K562 (cell line): ENCODE results near the gene SLC25A15. TPM values are rescaled to one million over a fixed set of nuclear protein-coding genes. Genes with fewer than 3 reads are reported as not detected.
A peak's percentile ranks its signal among the peaks of the same experiment; 100 is the strongest.

Experiments used
- BCL6 ChIP-seq: fragments of 250-450 bp; sonication (Bioruptor Pico); IDR thresholded peaks from 2 replicates; pipeline ENCODE4 v1.4.0; 2020
- CBX1 ChIP-seq: sonication (generic); IDR thresholded peaks from 2 replicates; pipeline ENCODE4 v1.6.1; 2016; ENCODE audit warnings: antibody characterized with exemption, low read depth, mild to moderate bottlenecking
- DACH1 ChIP-seq: fragments of 450-650 bp; IDR thresholded peaks from 2 replicates; pipeline ENCODE4 v1.6.1; 2018; ENCODE audit not compliant: partially characterized antibody
- DNMT1 ChIP-seq: fragments of 450-650 bp; IDR thresholded peaks from 2 replicates; pipeline ENCODE4 v1.6.1; 2016; ENCODE audit warnings: antibody characterized with exemption, mild to moderate bottlenecking
- ETV5 ChIP-seq: sonication (generic); formaldehyde crosslinking; IDR thresholded peaks from 2 replicates; pipeline ENCODE4 v1.4.0; 2020; ENCODE audit warnings: low read depth, mild to moderate bottlenecking, missing genetic modification reagents
- FOXA3 ChIP-seq, 2 experiments: fragments of 450-650 bp in 1 of 2; sonication (generic) in 1 of 2; formaldehyde crosslinking; IDR thresholded peaks in 1 of 2; conservative IDR thresholded peaks in 1 of 2; 2 replicates each; pipeline versions ENCODE4 v1.4.0 to v1.8.0; 2020 to 2022; ENCODE audit warnings: mild to moderate bottlenecking in 2 of 2, missing genetic modification reagents in 1 of 2
- FOXJ2 ChIP-seq: fragments of 200-800 bp; sonication (Bioruptor generic); IDR thresholded peaks from 2 replicates; pipeline ENCODE4 v1.6.1; 2016; ENCODE audit warnings: missing genetic modification characterization, missing compliant biosample characterization
- KLF6 ChIP-seq: fragments of 250-450 bp; sonication (Bioruptor Pico); IDR thresholded peaks from 2 replicates; pipeline ENCODE4 v1.4.0; 2020; ENCODE audit warnings: mild to moderate bottlenecking, moderate library complexity, borderline replicate concordance
- MCM3 ChIP-seq: fragments of 450-650 bp; IDR thresholded peaks from 2 replicates; pipeline ENCODE4 v1.6.1; 2016
- MTA3 ChIP-seq: fragments of 450-650 bp; formaldehyde crosslinking; IDR thresholded peaks from 2 replicates; pipeline ENCODE4 v1.6.1; 2017; ENCODE audit warnings: mild to moderate bottlenecking, borderline replicate concordance
- RBM22 ChIP-seq: fragments of 200-400 bp; formaldehyde crosslinking; IDR thresholded peaks from 2 replicates; pipeline ENCODE4 v1.6.1; 2018; ENCODE audit warnings: low read length, low read depth; ENCODE audit not compliant: poor library complexity, severe bottlenecking
- SAP30 ChIP-seq: fragments of 200-600 bp; sonication (generic); IDR thresholded peaks from 2 replicates; pipeline ENCODE4 v1.6.1; 2012; ENCODE audit warnings: borderline replicate concordance, low read depth, mild to moderate bottlenecking, moderate library complexity, low read length, control low read depth, inconsistent platforms; ENCODE audit not compliant: insufficient read depth, poor library complexity, severe bottlenecking
- SMAD4 ChIP-seq: fragments of 250-450 bp; sonication (Bioruptor Pico); conservative IDR thresholded peaks from 2 replicates; pipeline ENCODE4 v1.8.0; 2021; ENCODE audit warnings: inconsistent platforms, mild to moderate bottlenecking, moderate library complexity
- SRF ChIP-seq, 2 experiments: fragments of 250-450, 450-650 bp in 1 of 2; sonication (Bioruptor Pico) in 1 of 2; sonication (generic) in 1 of 2; formaldehyde crosslinking; IDR thresholded peaks; 2 replicates each; pipeline versions ENCODE4 v1.5.0 to v1.5.1; 2020 to 2022; ENCODE audit warnings: mild to moderate bottlenecking in 1 of 2, missing genetic modification reagents in 1 of 2
- TCF7 ChIP-seq: sonication (generic); IDR thresholded peaks from 2 replicates; pipeline ENCODE4 v1.6.1; 2016; ENCODE audit warnings: antibody characterized with exemption, borderline replicate concordance
- WHSC1 ChIP-seq: IDR thresholded peaks from one replicate; pipeline ENCODE4 v1.6.1; 2012; ENCODE audit warnings: low read length, control low read depth, inconsistent platforms
- ZBTB7A ChIP-seq: IDR thresholded peaks from 2 replicates; pipeline ENCODE4 v1.6.1; 2011; ENCODE audit warnings: low read depth, mild to moderate bottlenecking, low read length, moderate library complexity, borderline replicate concordance; ENCODE audit not compliant: control insufficient read depth
- ZC3H11A ChIP-seq: IDR thresholded peaks from 2 replicates; pipeline ENCODE4 v1.6.1; 2012; ENCODE audit warnings: low read depth, low read length, improper control_type of control experiment
- ZNF507 ChIP-seq: conservative IDR thresholded peaks from 2 replicates; pipeline ENCODE4 v1.6.1; 2017; ENCODE audit warnings: missing genetic modification characterization, missing compliant biosample characterization
- polyA plus RNA-seq, 8 experiments: library from polyadenylated mRNA; depleted of rRNA in 4 of 8; stranded (reverse) in 5 of 8; unstranded in 3 of 8; fragments of >200 nt; fragmentation: Nextera tagmentation in 2 of 8; fragmentation: Illumina TruSeq in 1 of 8; extraction: Ambion mirVana in 2 of 8; extraction: Trizol in 1 of 8; gene quantifications; 2 replicates each; pipeline versions ENCODE4 v1.2.1 to v1.2.3, GENCODE V29; 2011 to 2014; ENCODE audit warnings: inconsistent platforms in 1 of 8, missing spikeins in 1 of 8
- total RNA-seq, 7 experiments: library from RNA; depleted of rRNA in 6 of 7; stranded (reverse); fragments of >200 nt in 6 of 7; fragmentation: Illumina TruSeq in 2 of 7; extraction: Trizol in 2 of 7; gene quantifications; 2 replicates each; pipeline versions ENCODE4 v1.2.1 to v1.2.3, GENCODE V29; 2011 to 2021; ENCODE audit warnings: low replicate concordance in 1 of 7
- TF ChIP-seq, protein P1 (sequence below): fragments of 250-450 bp; sonication (Bioruptor Pico); IDR thresholded peaks from 2 replicates; pipeline ENCODE4 v1.8.0; 2022; ENCODE audit warnings: moderate library complexity, mild to moderate bottlenecking, inconsistent platforms
- TF ChIP-seq, protein P2 (sequence below): fragments of 250-450 bp; sonication (Bioruptor Pico); IDR thresholded peaks from 2 replicates; pipeline ENCODE4 v1.9.0; 2021; ENCODE audit warnings: mild to moderate bottlenecking, inconsistent platforms
- TF ChIP-seq, protein P3 (sequence below): fragments of 250-450 bp; sonication (Bioruptor Pico); IDR thresholded peaks from 2 replicates; pipeline ENCODE4 v1.4.0; 2020
- TF ChIP-seq, protein P4 (sequence below): sonication (generic); formaldehyde crosslinking; IDR thresholded peaks from 2 replicates; pipeline ENCODE4 v1.4.0; 2020; ENCODE audit warnings: mild to moderate bottlenecking, missing genetic modification reagents

SLC25A15 gene
- total and polyA plus RNA-seq, 9 of the 15 experiments (the other 6 are each of a cell fraction or from before 2014, with no cell fraction given), result 3.5 to 30.5 (median 20.3) TPM

DNA sequence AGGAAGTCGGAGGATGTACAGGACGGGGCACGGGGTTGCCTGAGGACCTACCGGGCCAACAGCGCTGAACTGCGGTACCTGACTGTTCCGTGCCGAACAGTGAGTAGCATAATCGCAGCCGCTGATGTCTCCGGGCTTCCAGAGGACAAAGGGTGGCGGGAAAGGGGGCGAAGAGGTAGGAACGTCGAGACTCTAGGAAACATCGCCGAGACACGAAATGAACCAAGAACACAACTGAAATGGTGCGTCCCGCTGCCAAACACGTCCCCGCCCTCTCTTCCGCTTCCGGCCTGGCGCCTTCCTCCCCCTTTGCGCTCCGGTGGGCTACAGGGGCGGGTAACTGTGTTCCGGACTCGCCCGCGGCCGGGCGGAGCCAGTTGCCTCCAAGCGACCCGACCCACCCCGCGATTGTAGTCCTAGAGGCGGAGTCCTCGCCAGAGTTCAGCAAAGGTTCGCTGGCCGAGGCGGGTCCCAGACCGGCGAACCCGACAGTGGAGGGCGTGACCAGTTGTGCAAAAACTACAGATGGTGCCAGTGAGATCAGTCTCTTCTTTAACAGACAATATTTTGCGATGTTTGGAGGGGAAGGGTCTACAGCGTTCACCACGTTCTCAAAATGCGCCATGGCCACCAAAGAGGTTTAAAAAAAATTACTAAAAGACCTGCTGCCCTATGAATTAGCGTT lies 18.3 kb upstream of the SLC25A15 start, which contains the start of gene MRPS31 (continued):
- TF ChIP-seq KLF6 (CRISPR knock-in tag) (no peak), SMAD4 (peak; percentile 69), MTA3 (peak; percentile 93), CBX1 (peak; percentile 74; the same call in 1 of the 2 replicates), DACH1 (no peak), TCF7 (no peak), DNMT1 (no peak), RBM22 (no peak), ZNF507 (no peak), ZBTB7A (peak; percentile 68; the same call in 1 of the 2 replicates), WHSC1 (no peak), BCL6 (CRISPR knock-in tag) (no peak), SRF (CRISPR knock-in tag; IDR thresholded peaks at IDR 0.05) (no peak), MCM3 (no peak), ZC3H11A (0 out of 2 replicates have a peak, but pooled peaks have one; percentile 87), ETV5 (peak; percentile 75), FOXJ2 (tag) (no peak), SAP30 (no peak), FOXA3 (CRISPR knock-in tag; conservative IDR thresholded peaks at IDR 0.05 in 1 of 2, IDR thresholded peaks at IDR 0.05 in 1 of 2) (peak in 1 of 2 experiments; percentile 22; a peak in 1 of 4 replicates)
- TF ChIP-seq, protein P1, sequence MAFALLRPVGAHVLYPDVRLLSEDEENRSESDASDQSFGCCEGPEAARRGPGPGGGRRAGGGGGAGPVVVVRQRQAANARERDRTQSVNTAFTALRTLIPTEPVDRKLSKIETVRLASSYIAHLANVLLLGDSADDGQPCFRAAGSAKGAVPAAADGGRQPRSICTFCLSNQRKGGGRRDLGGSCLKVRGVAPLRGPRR (CRISPR knock-in tag), result no peak
- TF ChIP-seq, protein P2, sequence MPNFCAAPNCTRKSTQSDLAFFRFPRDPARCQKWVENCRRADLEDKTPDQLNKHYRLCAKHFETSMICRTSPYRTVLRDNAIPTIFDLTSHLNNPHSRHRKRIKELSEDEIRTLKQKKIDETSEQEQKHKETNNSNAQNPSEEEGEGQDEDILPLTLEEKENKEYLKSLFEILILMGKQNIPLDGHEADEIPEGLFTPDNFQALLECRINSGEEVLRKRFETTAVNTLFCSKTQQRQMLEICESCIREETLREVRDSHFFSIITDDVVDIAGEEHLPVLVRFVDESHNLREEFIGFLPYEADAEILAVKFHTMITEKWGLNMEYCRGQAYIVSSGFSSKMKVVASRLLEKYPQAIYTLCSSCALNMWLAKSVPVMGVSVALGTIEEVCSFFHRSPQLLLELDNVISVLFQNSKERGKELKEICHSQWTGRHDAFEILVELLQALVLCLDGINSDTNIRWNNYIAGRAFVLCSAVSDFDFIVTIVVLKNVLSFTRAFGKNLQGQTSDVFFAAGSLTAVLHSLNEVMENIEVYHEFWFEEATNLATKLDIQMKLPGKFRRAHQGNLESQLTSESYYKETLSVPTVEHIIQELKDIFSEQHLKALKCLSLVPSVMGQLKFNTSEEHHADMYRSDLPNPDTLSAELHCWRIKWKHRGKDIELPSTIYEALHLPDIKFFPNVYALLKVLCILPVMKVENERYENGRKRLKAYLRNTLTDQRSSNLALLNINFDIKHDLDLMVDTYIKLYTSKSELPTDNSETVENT, result 0 out of 2 replicates have a peak, but pooled peaks have one; percentile 66
- TF ChIP-seq, protein P3, sequence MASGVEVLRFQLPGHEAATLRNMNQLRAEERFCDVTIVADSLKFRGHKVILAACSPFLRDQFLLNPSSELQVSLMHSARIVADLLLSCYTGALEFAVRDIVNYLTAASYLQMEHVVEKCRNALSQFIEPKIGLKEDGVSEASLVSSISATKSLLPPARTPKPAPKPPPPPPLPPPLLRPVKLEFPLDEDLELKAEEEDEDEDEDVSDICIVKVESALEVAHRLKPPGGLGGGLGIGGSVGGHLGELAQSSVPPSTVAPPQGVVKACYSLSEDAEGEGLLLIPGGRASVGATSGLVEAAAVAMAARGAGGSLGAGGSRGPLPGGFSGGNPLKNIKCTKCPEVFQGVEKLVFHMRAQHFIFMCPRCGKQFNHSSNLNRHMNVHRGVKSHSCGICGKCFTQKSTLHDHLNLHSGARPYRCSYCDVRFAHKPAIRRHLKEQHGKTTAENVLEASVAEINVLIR (CRISPR knock-in tag), result no peak
- TF ChIP-seq, protein P4, sequence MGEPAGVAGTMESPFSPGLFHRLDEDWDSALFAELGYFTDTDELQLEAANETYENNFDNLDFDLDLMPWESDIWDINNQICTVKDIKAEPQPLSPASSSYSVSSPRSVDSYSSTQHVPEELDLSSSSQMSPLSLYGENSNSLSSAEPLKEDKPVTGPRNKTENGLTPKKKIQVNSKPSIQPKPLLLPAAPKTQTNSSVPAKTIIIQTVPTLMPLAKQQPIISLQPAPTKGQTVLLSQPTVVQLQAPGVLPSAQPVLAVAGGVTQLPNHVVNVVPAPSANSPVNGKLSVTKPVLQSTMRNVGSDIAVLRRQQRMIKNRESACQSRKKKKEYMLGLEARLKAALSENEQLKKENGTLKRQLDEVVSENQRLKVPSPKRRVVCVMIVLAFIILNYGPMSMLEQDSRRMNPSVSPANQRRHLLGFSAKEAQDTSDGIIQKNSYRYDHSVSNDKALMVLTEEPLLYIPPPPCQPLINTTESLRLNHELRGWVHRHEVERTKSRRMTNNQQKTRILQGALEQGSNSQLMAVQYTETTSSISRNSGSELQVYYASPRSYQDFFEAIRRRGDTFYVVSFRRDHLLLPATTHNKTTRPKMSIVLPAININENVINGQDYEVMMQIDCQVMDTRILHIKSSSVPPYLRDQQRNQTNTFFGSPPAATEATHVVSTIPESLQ (CRISPR knock-in tag), result peak; percentile 37; the same call in 1 of the 2 replicates
